Measurements from ENCODE around the gene PVALB. TPM values are rescaled to one million over a fixed set of nuclear protein-coding genes. Genes with fewer than 3 reads are reported as not detected.

Gene PVALB
- total and polyA plus RNA-seq, 2 of the 4 experiments (the other 2 are of a cell fraction): not detected

DNA sequence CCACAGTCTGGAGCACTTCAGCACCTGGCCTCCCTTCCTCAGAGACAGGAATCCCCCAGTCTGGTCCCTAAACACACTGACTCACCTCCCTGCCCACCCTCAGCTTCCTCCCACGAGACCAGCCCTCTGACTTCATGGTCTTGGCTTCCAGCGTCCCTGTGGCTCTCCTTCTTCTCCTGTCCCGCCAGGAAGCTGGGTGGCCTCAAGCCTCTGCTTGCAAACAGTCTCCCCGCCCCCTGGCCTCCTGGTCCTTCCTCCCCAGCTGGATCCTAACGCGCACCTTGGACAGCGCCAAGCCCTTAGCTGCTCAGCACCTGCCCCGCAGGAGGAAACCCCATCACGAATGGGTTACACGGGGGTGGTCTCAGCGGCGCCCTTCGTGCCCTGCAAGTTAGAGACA lies 48.5 kb upstream of the PVALB start:
- DNase-seq (no peak), ATAC-seq (ENCODE audit: low read depth) (no peak)
- H3K4me3 ChIP-seq (ENCODE audit: insufficient read depth, low read depth, low read length): no peak overlapping the region
- no peak overlapping the region for H2BK20ac ChIP-seq (ENCODE audit: low read depth, low read length)
- H2BK5ac ChIP-seq (ENCODE audit: low read depth, low read length, poor library complexity, severe bottlenecking): no peak overlapping the region
- no peak overlapping the region for H2AK9ac ChIP-seq (replicated peaks; ENCODE audit: low read depth, low read length, poor library complexity)
- CTCF ChIA-PET: interaction anchor here (1.4 to 2.6 kb wide), 2 partner anchors 8 to 10 kb away, joined by 4 to 11 read pairs; no protein-coding TSS in a partner anchor
- no peak overlapping the region for H3K4me2 ChIP-seq (ENCODE audit: low read depth, low read length)
- H3K36me3 ChIP-seq (ENCODE audit: control insufficient read depth, insufficient read depth, low read length): no peaks in the 10 kb centered on the region
- intact Hi-C loops (cut with micrococcal nuclease) (no loop called here), in situ Hi-C loops (cut with MboI; ENCODE audit: low sequenced_read_pairs) (no loop called here), dilution Hi-C loops (cut with HindIII; ENCODE audit: low sequenced_read_pairs, unreplicated experiment) (no loop called here)
- no peaks in the 10 kb centered on the region; the same call in 1 of the 2 replicates for H4K20me1 ChIP-seq (ENCODE audit: insufficient read depth, low read length)
- H3K79me1 ChIP-seq (ENCODE audit: low read depth in 1 of 2, low read length in 2 of 2): no peaks in the 10 kb centered on the region
- WGBS, 2 experiments (ENCODE audit: extremely low coverage in 2 of 2, insufficient read length in 1 of 2): 37% methylated on average over 2 of the region's 13 CpGs; no CpG with 5 or more reads in 1 of the 2 experiments
- H3K9ac ChIP-seq (ENCODE audit: low read depth, low read length): no peak overlapping the region
- H2BK15ac ChIP-seq (ENCODE audit: low read depth, low read length): no peak overlapping the region
- no peak overlapping the region for H4K8ac ChIP-seq (ENCODE audit: low read depth in 2 of 2, low read length in 2 of 2)
- no peak overlapping the region for H2AFZ ChIP-seq (replicated peaks; ENCODE audit: low read length, poor library complexity)
- H3K27me3 ChIP-seq (ENCODE audit: control insufficient read depth, insufficient read depth, low read length): peaks cover 17% of the 10 kb centered on the region; the same call in 1 of the 2 replicates
- no peaks in the 10 kb centered on the region for H3K4me1 ChIP-seq (ENCODE audit: control insufficient read depth, insufficient read depth, low read length)
- H3K56ac ChIP-seq (ENCODE audit: extremely low read depth, insufficient read depth, low read length): no peak overlapping the region
- no peak overlapping the region for H3K18ac ChIP-seq (ENCODE audit: low read depth, low read length)
- no peak overlapping the region for H3K23ac ChIP-seq (ENCODE audit: low read depth, low read length)
- no peaks in the 10 kb centered on the region for H3K9me3 ChIP-seq (ENCODE audit: control insufficient read depth, insufficient read depth, low read length)
- no peak overlapping the region for H2AK5ac ChIP-seq (ENCODE audit: low read depth, low read length)
- POLR2A ChIA-PET (ENCODE audit: unreplicated experiment): no interaction called here
- no peak overlapping the region for H2BK120ac ChIP-seq (ENCODE audit: low read depth, low read length)
- H3K4ac ChIP-seq (ENCODE audit: low read depth, low read length): no peak overlapping the region
- no peaks in the 10 kb centered on the region for H3K9me1 ChIP-seq (ENCODE audit: insufficient read depth, low read length)
- H4K91ac ChIP-seq (ENCODE audit: insufficient read depth, low read depth, low read length): no peak overlapping the region
- H3K27ac ChIP-seq (ENCODE audit: insufficient read depth, low read length): no peak overlapping the region
- H4K5ac ChIP-seq (ENCODE audit: low read depth, low read length): no peak overlapping the region
- no peak overlapping the region for H3K14ac ChIP-seq (replicated peaks; ENCODE audit: low read depth, low read length)
- TF ChIP-seq CHD1 (IDR thresholded peaks at IDR 0.05; ENCODE audit: low read depth, low read length): no peak
- TF ChIP-seq MXI1 (IDR thresholded peaks at IDR 0.05; ENCODE audit: borderline replicate concordance, low read depth, low read length): no peak
- no peak for TF ChIP-seq RAD21 (IDR thresholded peaks at IDR 0.05; ENCODE audit: low read length)
- TF ChIP-seq, protein P1, sequence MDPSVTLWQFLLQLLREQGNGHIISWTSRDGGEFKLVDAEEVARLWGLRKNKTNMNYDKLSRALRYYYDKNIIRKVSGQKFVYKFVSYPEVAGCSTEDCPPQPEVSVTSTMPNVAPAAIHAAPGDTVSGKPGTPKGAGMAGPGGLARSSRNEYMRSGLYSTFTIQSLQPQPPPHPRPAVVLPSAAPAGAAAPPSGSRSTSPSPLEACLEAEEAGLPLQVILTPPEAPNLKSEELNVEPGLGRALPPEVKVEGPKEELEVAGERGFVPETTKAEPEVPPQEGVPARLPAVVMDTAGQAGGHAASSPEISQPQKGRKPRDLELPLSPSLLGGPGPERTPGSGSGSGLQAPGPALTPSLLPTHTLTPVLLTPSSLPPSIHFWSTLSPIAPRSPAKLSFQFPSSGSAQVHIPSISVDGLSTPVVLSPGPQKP (IDR thresholded peaks at IDR 0.05; ENCODE audit: borderline replicate concordance, low read depth, low read length): no peak
- no peak for TF ChIP-seq SMC3 (IDR thresholded peaks at IDR 0.05; ENCODE audit: low read depth, low read length)
- no peak for TF ChIP-seq NFE2L2 (IDR thresholded peaks at IDR 0.05; ENCODE audit: low read depth, low read length)
- TF ChIP-seq, protein P2, sequence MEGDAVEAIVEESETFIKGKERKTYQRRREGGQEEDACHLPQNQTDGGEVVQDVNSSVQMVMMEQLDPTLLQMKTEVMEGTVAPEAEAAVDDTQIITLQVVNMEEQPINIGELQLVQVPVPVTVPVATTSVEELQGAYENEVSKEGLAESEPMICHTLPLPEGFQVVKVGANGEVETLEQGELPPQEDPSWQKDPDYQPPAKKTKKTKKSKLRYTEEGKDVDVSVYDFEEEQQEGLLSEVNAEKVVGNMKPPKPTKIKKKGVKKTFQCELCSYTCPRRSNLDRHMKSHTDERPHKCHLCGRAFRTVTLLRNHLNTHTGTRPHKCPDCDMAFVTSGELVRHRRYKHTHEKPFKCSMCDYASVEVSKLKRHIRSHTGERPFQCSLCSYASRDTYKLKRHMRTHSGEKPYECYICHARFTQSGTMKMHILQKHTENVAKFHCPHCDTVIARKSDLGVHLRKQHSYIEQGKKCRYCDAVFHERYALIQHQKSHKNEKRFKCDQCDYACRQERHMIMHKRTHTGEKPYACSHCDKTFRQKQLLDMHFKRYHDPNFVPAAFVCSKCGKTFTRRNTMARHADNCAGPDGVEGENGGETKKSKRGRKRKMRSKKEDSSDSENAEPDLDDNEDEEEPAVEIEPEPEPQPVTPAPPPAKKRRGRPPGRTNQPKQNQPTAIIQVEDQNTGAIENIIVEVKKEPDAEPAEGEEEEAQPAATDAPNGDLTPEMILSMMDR (conservative IDR thresholded peaks at IDR 0.05; ENCODE audit: low read depth, low read length): no peak
- TF ChIP-seq CEBPB (IDR thresholded peaks at IDR 0.05; ENCODE audit: low read depth, low read length): no peak
- TF ChIP-seq RCOR1 (IDR thresholded peaks at IDR 0.05; ENCODE audit: insufficient replicate concordance, low read length): no peak
- TF ChIP-seq POLR2A (IDR thresholded peaks at IDR 0.05; ENCODE audit: low read depth, low read length): no peak
- TF ChIP-seq MAFK (IDR thresholded peaks at IDR 0.05; ENCODE audit: low read depth, low read length): no peak
- no peak for TF ChIP-seq RFX5 (IDR thresholded peaks at IDR 0.05; ENCODE audit: low read depth, low read length)
- no peak for TF ChIP-seq MAZ (IDR thresholded peaks at IDR 0.05; ENCODE audit: borderline replicate concordance, low read depth, low read length)
- TF ChIP-seq FOS (IDR thresholded peaks at IDR 0.05; ENCODE audit: low read depth, low read length): no peak
- TF ChIP-seq BHLHE40 (IDR thresholded peaks at IDR 0.05; ENCODE audit: low read depth, low read length): no peak
- TF ChIP-seq, protein P3, sequence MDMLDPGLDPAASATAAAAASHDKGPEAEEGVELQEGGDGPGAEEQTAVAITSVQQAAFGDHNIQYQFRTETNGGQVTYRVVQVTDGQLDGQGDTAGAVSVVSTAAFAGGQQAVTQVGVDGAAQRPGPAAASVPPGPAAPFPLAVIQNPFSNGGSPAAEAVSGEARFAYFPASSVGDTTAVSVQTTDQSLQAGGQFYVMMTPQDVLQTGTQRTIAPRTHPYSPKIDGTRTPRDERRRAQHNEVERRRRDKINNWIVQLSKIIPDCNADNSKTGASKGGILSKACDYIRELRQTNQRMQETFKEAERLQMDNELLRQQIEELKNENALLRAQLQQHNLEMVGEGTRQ (IDR thresholded peaks at IDR 0.05; ENCODE audit: low read depth, low read length): no peak
- BruUV-seq (replicated peaks): no TSS peak
